ENCODE data around the gene NPIPB8. TPM values are rescaled to one million over a fixed set of nuclear protein-coding genes. Genes with fewer than 3 reads are reported as not detected.
"Not testable (repeated sequence)": the region's sequence is repeated elsewhere in the genome, so short reads cannot be mapped to it uniquely, and the experiment has no call there.

NPIPB8 gene
- total and polyA plus RNA-seq, 5 donors, result 0.44 to 0.95 TPM; not detected in 3

DNA sequence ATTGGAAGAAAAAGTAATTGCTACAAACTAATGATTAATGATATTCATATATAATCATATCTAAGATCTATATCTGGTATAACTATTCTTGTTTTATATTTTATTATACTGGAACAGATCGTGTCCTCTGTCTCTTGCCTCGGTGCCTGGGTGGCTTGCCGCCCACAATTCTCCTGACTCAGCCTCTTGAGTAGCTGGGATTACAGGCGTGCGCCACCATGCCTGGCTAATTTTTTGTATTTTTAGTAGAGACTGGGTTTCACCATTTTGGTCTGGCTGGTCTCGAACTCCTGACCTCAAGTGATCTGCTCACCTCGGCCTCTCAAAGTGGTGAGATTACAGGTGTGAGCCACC lies 21.7 kb upstream of the NPIPB8 start:
- WGBS, result 74% methylated on average over 7 of the region's 7 CpGs
- peak in 1 of 3 donors; percentile 50 for DNase-seq
- not testable (repeated sequence) for H3K4me1 ChIP-seq (ENCODE audit: control insufficient read depth, insufficient read depth, low read length); ATAC-seq; H3K4me3 ChIP-seq (ENCODE audit: low read length); H3K27me3 ChIP-seq (ENCODE audit: control insufficient read depth, insufficient read depth); H3K27ac ChIP-seq (ENCODE audit: low read length); H3K9me3 ChIP-seq (ENCODE audit: control insufficient read depth, low read length)
- intact Hi-C loops (cut with DNase I), result loop anchor here in 1 of 4 donors (10.0 kb wide), 1 partner anchor 121 kb away; the partner anchor contains the start of genes APOBR and CLN3

DNA sequence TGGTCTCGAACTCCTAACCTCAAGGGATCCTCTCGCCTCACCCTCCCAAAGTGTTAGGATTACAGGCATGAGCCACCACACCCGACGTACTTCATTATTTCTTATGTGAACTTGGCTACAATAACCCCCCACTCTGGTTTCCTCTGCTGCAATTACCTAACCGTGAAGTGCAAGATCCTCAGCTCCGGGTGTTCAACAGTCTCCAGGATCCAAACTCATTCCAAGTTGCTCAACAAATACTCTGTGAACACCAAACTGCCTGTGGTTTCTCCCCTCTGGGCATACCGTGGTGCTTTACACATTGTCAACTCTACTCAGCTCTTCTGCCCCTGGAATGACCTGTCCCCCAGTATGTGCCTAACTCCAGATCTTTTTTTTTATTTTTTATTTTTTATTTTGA lies 21.2 kb upstream of the NPIPB8 start:
- Histone ChIP-seq H3K4me3 (ENCODE audit: low read length) (no peak overlapping the region), H3K4me1 (ENCODE audit: control insufficient read depth, insufficient read depth, low read length) (no peaks in the 10 kb centered on the region), H3K9me3 (ENCODE audit: control insufficient read depth, low read length) (no peaks in the 10 kb centered on the region), H3K27me3 (ENCODE audit: control insufficient read depth, insufficient read depth) (no peaks in the 10 kb centered on the region), H3K27ac (ENCODE audit: low read length) (no peak overlapping the region)
- WGBS, result 67% methylated on average over 7 of the region's 7 CpGs
- DNase-seq (no peak), ATAC-seq (no peak)
- intact Hi-C loops (cut with DNase I), result loop anchor here in 1 of 4 donors (10.0 kb wide), 1 partner anchor 122 kb away; the partner anchor contains the start of genes APOBR and CLN3

DNA sequence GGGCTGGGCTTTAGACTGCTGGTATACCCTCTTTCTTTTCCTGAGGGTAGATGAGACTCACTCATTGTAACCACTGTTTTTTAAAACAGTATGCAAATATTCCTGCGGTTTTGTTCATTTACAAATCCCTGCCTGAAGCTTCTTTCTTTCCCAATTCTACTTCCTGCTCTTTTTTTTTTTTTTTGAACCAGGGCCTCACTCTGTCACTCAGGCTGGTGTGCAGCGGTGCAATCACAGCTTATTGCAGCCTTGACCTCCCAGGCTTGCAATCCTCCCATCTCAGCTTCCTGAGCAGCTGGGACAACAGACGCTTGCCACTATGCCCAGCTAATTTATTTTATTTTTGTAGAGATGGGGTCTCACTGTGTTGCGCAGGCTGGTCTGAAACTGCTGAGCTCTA lies 20.0 kb upstream of the NPIPB8 start:
- Histone ChIP-seq H3K27ac (ENCODE audit: low read length) (no peak overlapping the region), H3K27me3 (ENCODE audit: control insufficient read depth, insufficient read depth) (no peaks in the 10 kb centered on the region), H3K4me3 (ENCODE audit: low read length) (no peak overlapping the region), H3K4me1 (ENCODE audit: control insufficient read depth, insufficient read depth, low read length) (no peaks in the 10 kb centered on the region), H3K9me3 (ENCODE audit: control insufficient read depth, low read length) (no peaks in the 10 kb centered on the region)
- 61% methylated on average over 4 of the region's 4 CpGs for WGBS
- intact Hi-C loops (cut with DNase I), result loop anchor here in 1 of 4 donors (10.0 kb wide), 1 partner anchor 123 kb away; the partner anchor contains the start of genes APOBR and CLN3
- DNase-seq (no peak), ATAC-seq (no peak)

DNA sequence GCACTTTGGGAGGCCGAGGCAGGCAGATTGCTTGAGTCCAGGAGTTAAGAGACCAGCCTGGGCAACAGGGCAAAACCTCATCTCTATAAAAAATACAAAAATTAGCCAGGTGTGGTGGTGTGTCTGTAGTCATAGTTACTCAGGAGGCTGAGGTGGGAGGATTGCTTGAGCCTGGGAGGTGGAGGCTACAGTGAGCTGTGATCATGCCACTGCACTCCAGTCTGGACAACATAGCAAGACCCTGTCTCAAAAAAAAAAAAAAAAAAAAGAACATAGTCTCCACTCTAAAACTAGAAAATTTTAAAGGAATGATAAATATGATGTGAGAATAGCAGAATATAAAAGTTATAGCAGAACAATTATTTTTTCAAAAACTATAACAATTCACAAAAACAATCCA lies 17.5 kb upstream of the NPIPB8 start:
- H3K9me3 ChIP-seq (ENCODE audit: control insufficient read depth, low read length); ATAC-seq; H3K27me3 ChIP-seq (ENCODE audit: control insufficient read depth, insufficient read depth); H3K4me1 ChIP-seq (ENCODE audit: control insufficient read depth, insufficient read depth, low read length); DNase-seq; intact Hi-C loops (cut with DNase I); H3K4me3 ChIP-seq (ENCODE audit: low read length); H3K27ac ChIP-seq (ENCODE audit: low read length): not testable (repeated sequence)
- 80% methylated on average over 1 of the region's 1 CpG for WGBS

GRCh38 chr16:28621481-28622155 lies 16.2 kb upstream of the NPIPB8 start:
- Histone ChIP-seq H3K9me3 (ENCODE audit: control insufficient read depth, low read length) (no peaks in the 10 kb centered on the region), H3K27ac (ENCODE audit: low read length) (no peak overlapping the region), H3K4me1 (ENCODE audit: control insufficient read depth, insufficient read depth, low read length) (no peaks in the 10 kb centered on the region), H3K4me3 (ENCODE audit: low read length) (no peak overlapping the region), H3K27me3 (ENCODE audit: control insufficient read depth, insufficient read depth) (no peaks in the 10 kb centered on the region)
- no peak for ATAC-seq
- 72% methylated on average over 7 of the region's 7 CpGs for WGBS
- intact Hi-C loops (cut with DNase I), result no loop called here
- no peak for DNase-seq

- intact Hi-C loops (cut with DNase I); H3K4me1 ChIP-seq (ENCODE audit: control insufficient read depth, insufficient read depth, low read length); H3K27ac ChIP-seq (ENCODE audit: low read length); H3K9me3 ChIP-seq (ENCODE audit: control insufficient read depth, low read length); H3K27me3 ChIP-seq (ENCODE audit: control insufficient read depth, insufficient read depth): not testable (repeated sequence)
- WGBS, result 46% methylated on average over 24 of the region's 24 CpGs
- peak; percentile 52 to 56 for ATAC-seq
- DNase-seq, result peak in 1 of 3 donors; percentile 21
- peak overlapping the region; percentile 36 for H3K4me3 ChIP-seq (ENCODE audit: low read length)
Observed at GRCh38 chr16:28622532-28623171, 15.2 kb upstream of the NPIPB8 start.

DNA sequence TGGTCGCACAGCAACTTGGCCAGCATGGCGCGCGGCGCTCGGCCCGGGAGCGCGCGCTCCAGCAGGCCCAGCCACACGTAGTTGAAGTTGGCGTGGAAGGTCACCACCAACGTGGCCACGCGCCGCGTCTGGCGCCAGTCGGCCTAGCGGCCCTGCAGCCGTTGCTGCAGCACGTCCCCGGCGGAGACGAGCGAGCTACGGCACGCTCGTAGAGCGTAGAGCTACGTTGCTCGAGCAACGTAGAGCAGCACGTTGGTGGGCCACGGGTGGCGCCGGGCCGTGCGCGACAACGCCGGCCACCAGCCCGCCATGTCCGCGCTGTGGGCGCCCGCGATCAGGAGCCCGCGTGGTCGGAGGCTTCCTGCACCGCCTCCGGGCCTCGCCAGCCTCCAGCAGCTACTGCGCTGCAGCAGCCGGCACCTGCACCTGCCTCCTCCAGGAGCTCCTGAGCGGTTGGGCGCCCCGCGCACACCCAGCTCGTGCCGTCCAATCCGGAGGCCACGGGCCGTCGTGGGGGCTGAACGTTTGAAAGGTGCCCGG lies 14.6 kb upstream of the NPIPB8 start:
- H3K27ac ChIP-seq (ENCODE audit: low read length), result no peak overlapping the region
- peak; percentile 91 to 93 for ATAC-seq
- no peaks in the 10 kb centered on the region for H3K27me3 ChIP-seq (ENCODE audit: control insufficient read depth, insufficient read depth)
- WGBS, result 1% methylated on average over 68 of the region's 68 CpGs
- H3K9me3 ChIP-seq (ENCODE audit: control insufficient read depth, low read length), result no peaks in the 10 kb centered on the region
- H3K4me3 ChIP-seq (ENCODE audit: low read length), result peak overlapping the region; percentile 36
- intact Hi-C loops (cut with DNase I), result no loop called here
- H3K4me1 ChIP-seq (ENCODE audit: control insufficient read depth, insufficient read depth, low read length), result no peaks in the 10 kb centered on the region
- DNase-seq, result peak; percentile 55 to 84 (median 81)

GRCh38 chr16:28630905-28631304 lies 7.0 kb upstream of the NPIPB8 start:
- H3K27me3 ChIP-seq (ENCODE audit: control insufficient read depth, insufficient read depth); H3K4me1 ChIP-seq (ENCODE audit: control insufficient read depth, insufficient read depth, low read length); intact Hi-C loops (cut with DNase I); DNase-seq; H3K27ac ChIP-seq (ENCODE audit: low read length); H3K4me3 ChIP-seq (ENCODE audit: low read length); H3K9me3 ChIP-seq (ENCODE audit: control insufficient read depth, low read length); ATAC-seq: not testable (repeated sequence)
- WGBS, result 72% methylated on average over 4 of the region's 5 CpGs

- ATAC-seq; H3K27me3 ChIP-seq (ENCODE audit: control insufficient read depth, insufficient read depth); intact Hi-C loops (cut with DNase I); H3K4me3 ChIP-seq (ENCODE audit: low read length); DNase-seq; H3K27ac ChIP-seq (ENCODE audit: low read length); H3K9me3 ChIP-seq (ENCODE audit: control insufficient read depth, low read length); H3K4me1 ChIP-seq (ENCODE audit: control insufficient read depth, insufficient read depth, low read length): not testable (repeated sequence)
- 42% methylated on average over 5 of the region's 5 CpGs for WGBS
Observed at GRCh38 chr16:28636093-28636823, 1.6 kb upstream of the NPIPB8 start.

- ATAC-seq; H3K4me3 ChIP-seq (ENCODE audit: low read length); H3K27me3 ChIP-seq (ENCODE audit: control insufficient read depth, insufficient read depth); H3K4me1 ChIP-seq (ENCODE audit: control insufficient read depth, insufficient read depth, low read length); H3K9me3 ChIP-seq (ENCODE audit: control insufficient read depth, low read length); DNase-seq; intact Hi-C loops (cut with DNase I); H3K27ac ChIP-seq (ENCODE audit: low read length): not testable (repeated sequence)
- 90% methylated on average over 4 of the region's 5 CpGs for WGBS
Observed at GRCh38 chr16:28638359-28638758, 494 bp downstream of the NPIPB8 start.

DNA sequence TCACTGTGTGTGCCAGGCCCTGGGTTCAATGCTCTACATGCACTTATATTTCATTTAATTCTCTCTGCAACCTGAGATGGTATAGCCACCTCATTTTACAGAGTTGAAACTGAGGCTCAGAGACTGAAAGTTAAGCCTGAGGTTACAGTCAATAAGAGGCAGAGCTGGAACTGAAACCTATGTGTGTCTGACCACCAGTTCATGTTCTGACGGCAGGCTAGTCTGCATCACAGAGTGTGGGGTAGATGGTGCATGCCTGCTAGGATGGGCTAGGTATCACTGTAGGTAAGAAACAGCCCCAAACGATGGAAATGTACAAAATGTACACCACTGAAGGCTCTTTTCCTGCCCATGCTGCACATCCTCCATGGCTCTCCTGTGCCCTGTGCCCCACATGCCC lies 2.1 kb downstream of the NPIPB8 start:
- H3K27me3 ChIP-seq (ENCODE audit: control insufficient read depth, insufficient read depth); H3K9me3 ChIP-seq (ENCODE audit: control insufficient read depth, low read length); H3K4me1 ChIP-seq (ENCODE audit: control insufficient read depth, insufficient read depth, low read length); DNase-seq; H3K27ac ChIP-seq (ENCODE audit: low read length); intact Hi-C loops (cut with DNase I); H3K4me3 ChIP-seq (ENCODE audit: low read length); ATAC-seq: not testable (repeated sequence)
- 70% methylated on average over 2 of the region's 2 CpGs for WGBS
